HCT116 (cell line): ENCODE data around the gene MTURN. TPM values are rescaled to one million over a fixed set of nuclear protein-coding genes. Genes with fewer than 3 reads are reported as not detected.

Experiments used
- ATAC-seq: fragments of 200-7000 bp; cut with Tn5 transposase; 2 replicates; pipeline ENCODE4 v1.9.1; 2020; ENCODE audit warnings: mild to moderate bottlenecking, moderate library complexity
- BruUV-seq: library from RNA; stranded (reverse); fragments of 400-500 nt; replicated peaks from 2 replicates; lab custom pipeline; 2021; lab: Mats Ljungman, UMichigan
- CTCF ChIA-PET: fragments of 300-600 bp; sonication (Branson Sonifier 250); formaldehyde crosslinking; loops from one replicate; lab custom pipeline; 2021; ENCODE audit warnings: antibody characterized with exemption; lab: Charles Lee
- POLR2A ChIA-PET: fragments of 300-600, 350-600 bp; sonication (Branson Sonifier 250); formaldehyde crosslinking; loops from one replicate; lab custom pipeline; 2021; ENCODE audit warnings: antibody characterized with exemption; lab: Charles Lee
- RAD21 ChIA-PET, 2 experiments: fragments of 300-600 bp; sonication (Branson Sonifier 250); formaldehyde crosslinking; loops; one replicate each; lab custom pipeline; 2023; ENCODE audit warnings: low total read pairs in 2 of 2; ENCODE audit not compliant: uncharacterized antibody in 2 of 2, unreplicated experiment in 2 of 2, low non-redundant PET in 1 of 2; lab: Charles Lee
- DNase-seq: peaks from one replicate; pipeline ENCODE4 v3.0.0-alpha.2; 2010; ENCODE audit warnings: low read depth, low spot score
- H2AFZ ChIP-seq: fragments of 200-600 bp; shearing (Covaris generic), sonication (generic); 2 replicates; pipeline ENCODE4 v1.6.1; 2017; ENCODE audit warnings: low read depth, mixed run types, mixed read lengths, antibody characterized with exemption, low read length; ENCODE audit not compliant: poor library complexity, severe bottlenecking
- H3K27ac ChIP-seq: 2 replicates; pipeline ENCODE4 v1.5.1; 2012; ENCODE audit warnings: low read depth, low read length
- H3K27me3 ChIP-seq: fragments of 200-600 bp; sonication (generic); 2 replicates; pipeline ENCODE4 v1.6.1; 2016; ENCODE audit warnings: mixed run types, low read length, mixed read lengths; ENCODE audit not compliant: insufficient read depth
- H3K36me3 ChIP-seq, 2 experiments: fragments of 200-500 bp in 1 of 2; fragments of 200-600 bp in 1 of 2; sonication (Bioruptor generic) in 1 of 2; sonication (generic) in 1 of 2; 2 replicates each; pipeline versions ENCODE4 v1.5.1 to v1.6.1; 2014 to 2016; ENCODE audit warnings: low read length in 2 of 2, inconsistent platforms in 1 of 2, mixed read lengths in 1 of 2, mixed run types in 1 of 2; ENCODE audit not compliant: insufficient read depth in 2 of 2, control insufficient read depth in 1 of 2
- H3K4me1 ChIP-seq, 2 experiments: fragments of 200-600 bp in 1 of 2; sonication (generic) in 1 of 2; 2 replicates each; pipeline versions ENCODE4 v1.5.1 to v1.6.1; 2012 to 2017; ENCODE audit warnings: low read length in 2 of 2, inconsistent platforms in 1 of 2, mild to moderate bottlenecking in 1 of 2, mixed read lengths in 1 of 2, mixed run types in 1 of 2, moderate library complexity in 1 of 2; ENCODE audit not compliant: insufficient read depth in 2 of 2, control insufficient read depth in 1 of 2
- H3K4me2 ChIP-seq: fragments of 200-600 bp; sonication (generic); 2 replicates; pipeline ENCODE4 v1.6.1; 2017; ENCODE audit warnings: mixed run types, low read length, mixed read lengths
- H3K4me3 ChIP-seq, 2 experiments: fragments of 200-600 bp in 1 of 2; sonication (generic) in 1 of 2; replicated peaks in 1 of 2; 2 replicates each; pipeline ENCODE4 v1.5.1; 2011 to 2016; ENCODE audit warnings: low read length in 2 of 2, control low read depth in 1 of 2, low read depth in 1 of 2, mild to moderate bottlenecking in 1 of 2, mixed read lengths in 1 of 2, mixed run types in 1 of 2
- H3K79me2 ChIP-seq: fragments of 200-600 bp; sonication (generic); 2 replicates; pipeline ENCODE4 v1.6.1; 2017; ENCODE audit warnings: mild to moderate bottlenecking, mixed run types, low read length, moderate library complexity, mixed read lengths; ENCODE audit not compliant: insufficient read depth
- H3K9ac ChIP-seq: fragments of 200-600 bp; sonication (generic); 2 replicates; pipeline ENCODE4 v1.6.1; 2016; ENCODE audit warnings: low read length, mixed read lengths
- H3K9me2 ChIP-seq: fragments of 200-600 bp; sonication (generic), shearing (Covaris generic); 2 replicates; pipeline ENCODE4 v1.6.1; 2017; ENCODE audit warnings: mixed run types, mild to moderate bottlenecking, moderate library complexity; ENCODE audit not compliant: insufficient read depth
- H3K9me3 ChIP-seq, 2 experiments: fragments of 200-500 bp in 1 of 2; fragments of 200-600 bp in 1 of 2; sonication (Bioruptor generic) in 1 of 2; sonication (generic) in 1 of 2; 2 replicates each; pipeline ENCODE4 v1.6.1; 2014 to 2017; ENCODE audit warnings: low read length in 2 of 2, mixed read lengths in 2 of 2, inconsistent platforms in 1 of 2, low read depth in 1 of 2, mild to moderate bottlenecking in 1 of 2, mixed run types in 1 of 2, moderate library complexity in 1 of 2; ENCODE audit not compliant: control insufficient read depth in 1 of 2, insufficient read depth in 1 of 2
- H4K20me1 ChIP-seq: fragments of 200-600 bp; sonication (generic), shearing (Covaris generic); 2 replicates; pipeline ENCODE4 v1.6.1; 2017; ENCODE audit warnings: mixed run types, mild to moderate bottlenecking, moderate library complexity; ENCODE audit not compliant: insufficient read depth
- ATF3 ChIP-seq: IDR thresholded peaks from 2 replicates; pipeline ENCODE4 v1.6.1; 2012
- ELF1 ChIP-seq: IDR thresholded peaks from 2 replicates; pipeline ENCODE4 v1.6.1; 2012; ENCODE audit warnings: low read depth, borderline replicate concordance
- JUND ChIP-seq: IDR thresholded peaks from 2 replicates; pipeline ENCODE4 v1.6.1; 2012
- MAX ChIP-seq: IDR thresholded peaks from 2 replicates; pipeline ENCODE4 v1.6.1; 2012
- POLR2AphosphoS5 ChIP-seq: IDR thresholded peaks from 2 replicates; pipeline ENCODE4 v1.6.1; 2011; ENCODE audit warnings: mild to moderate bottlenecking, low read depth, low read length, moderate library complexity
- REST ChIP-seq: IDR thresholded peaks from 2 replicates; pipeline ENCODE4 v1.6.1; 2012; ENCODE audit warnings: low read depth
- ZBTB33 ChIP-seq: IDR thresholded peaks from 2 replicates; pipeline ENCODE4 v1.6.1; 2011; ENCODE audit warnings: mild to moderate bottlenecking, low read length, moderate library complexity; ENCODE audit not compliant: insufficient replicate concordance; ENCODE audit errors: extremely low read depth
- ZFX ChIP-seq: fragments of 450-650 bp; IDR thresholded peaks from 2 replicates; pipeline ENCODE4 v1.6.1; 2017
- intact Hi-C: fragments of 100-400 bp; cut with micrococcal nuclease; formaldehyde crosslinking; loops from 2 replicates; pipeline ENCODE4 v1.10.0; 2022
- total RNA-seq: library from RNA; stranded (reverse); gene quantifications from one replicate; pipeline ENCODE4 v1.2.1, GENCODE V29; 2021; ENCODE audit not compliant: unreplicated experiment

Gene MTURN
- total RNA-seq, 1 experiment from 2014 or later, result 7.5 TPM

GRCh38 chr7:30133736-30134610 is 813 bp upstream of the MTURN start:
- peaks cover 4 to 15% of the 10 kb centered on the region in 2 experiments for H3K4me1 ChIP-seq
- ChIA-PET RAD21 (no interaction called here), POLR2A (no interaction called here), CTCF (interaction anchor here (1.2 kb wide), 1 partner anchor 62 kb away, joined by 3 read pairs; no protein-coding TSS in a partner anchor)
- peak overlapping the region; percentile 81 for H3K4me2 ChIP-seq
- BruUV-seq, result no TSS peak
- H3K4me3 ChIP-seq, result peak overlapping the region; percentile 39 to 65
- intact Hi-C loops, result no loop called here
- no peak for TF ChIP-seq ATF3
- TF ChIP-seq POLR2AphosphoS5, result 0 out of 2 replicates have a peak, but pooled peaks have one; percentile 1
- no peaks in the 10 kb centered on the region for H3K36me3 ChIP-seq
- no peaks in the 10 kb centered on the region for H4K20me1 ChIP-seq
- DNase-seq (no peak), ATAC-seq (no peak)
- peak overlapping the region; percentile 41 for H2AFZ ChIP-seq
- H3K27ac ChIP-seq, result no peak overlapping the region
- no peaks in the 10 kb centered on the region for H3K79me2 ChIP-seq
- peak overlapping the region; percentile 12 for H3K9ac ChIP-seq
- H3K27me3 ChIP-seq, result no peaks in the 10 kb centered on the region
- H3K9me2 ChIP-seq, result no peaks in the 10 kb centered on the region
- no peaks in the 10 kb centered on the region for H3K9me3 ChIP-seq

GRCh38 chr7:30135301-30136116 is 723 bp downstream of the MTURN start:
- Histone ChIP-seq H3K79me2 (no peaks in the 10 kb centered on the region), H3K27ac (peak overlapping the region; percentile 67; the same call in 1 of the 2 replicates), H3K9ac (peak overlapping the region; percentile 69), H3K4me3 (peak overlapping the region; percentile 65 to 75), H3K27me3 (no peaks in the 10 kb centered on the region), H4K20me1 (no peaks in the 10 kb centered on the region), H3K4me2 (peak overlapping the region; percentile 97), H3K9me3 (no peaks in the 10 kb centered on the region), H3K9me2 (no peaks in the 10 kb centered on the region), H3K36me3 (no peaks in the 10 kb centered on the region), H2AFZ (no peak overlapping the region), H3K4me1 (peaks cover 4 to 15% of the 10 kb centered on the region in 2 experiments)
- BruUV-seq, result no TSS peak
- RAD21 ChIA-PET, result no interaction called here
- CTCF ChIA-PET, result no interaction called here
- POLR2A ChIA-PET, result interaction anchor here (0.5 to 1.0 kb wide), 2 partner anchors 24 to 763 kb away, joined by 3 to 4 read pairs; no protein-coding TSS in a partner anchor
- intact Hi-C loops, result no loop called here
- TF ChIP-seq ZFX (no peak), ZBTB33 (no peak), REST (no peak), ELF1 (no peak), JUND (no peak), MAX (peak; percentile 65; the same call in 1 of the 2 replicates)
- ATAC-seq, result peak; percentile 49
- DNase-seq, result no peak
